A673 (cell line): ENCODE data around the gene DTX2. TPM values are rescaled to one million over a fixed set of nuclear protein-coding genes. Genes with fewer than 3 reads are reported as not detected.
"Not testable (repeated sequence)": the region's sequence is repeated elsewhere in the genome, so short reads cannot be mapped to it uniquely, and the experiment has no call there.

Source experiments
- BruUV-seq: library from RNA; stranded (reverse); fragments of 400-500 nt; replicated peaks from 2 replicates; lab custom pipeline; 2021; lab: Mats Ljungman, UMichigan
- CTCF ChIA-PET: fragments of 300-600 bp; sonication (Branson Sonifier 250); formaldehyde crosslinking; loops from one replicate; lab custom pipeline; 2022; ENCODE audit warnings: antibody characterized with exemption; lab: Charles Lee
- POLR2A ChIA-PET: fragments of 300-600 bp; sonication (Branson Sonifier 250); formaldehyde crosslinking; loops from one replicate; lab custom pipeline; 2022; ENCODE audit warnings: antibody characterized with exemption; ENCODE audit not compliant: low non-redundant PET; lab: Charles Lee
- DNase-seq: peaks from one replicate; pipeline ENCODE4 v3.0.0-alpha.2; 2015; ENCODE audit warnings: low spot score
- H3K27ac ChIP-seq: fragments of 200-600 bp; sonication (generic); 2 replicates; pipeline ENCODE4 v1.5.1; 2016; ENCODE audit warnings: mixed run types, low read depth, mild to moderate bottlenecking, mixed read lengths, antibody characterized with exemption, low read length; ENCODE audit not compliant: poor library complexity, severe bottlenecking
- H3K27me3 ChIP-seq: fragments of 200-600 bp; sonication (generic); replicated peaks from 2 replicates; pipeline ENCODE4 v1.6.1; 2017; ENCODE audit warnings: mixed run types, low read depth, mild to moderate bottlenecking, mixed read lengths, antibody characterized with exemption, low read length; ENCODE audit not compliant: insufficient read depth, poor library complexity
- H3K36me3 ChIP-seq: fragments of 200-600 bp; sonication (generic); 2 replicates; pipeline ENCODE4 v1.6.1; 2016; ENCODE audit warnings: mixed run types, mild to moderate bottlenecking, mixed read lengths, antibody characterized with exemption, low read length; ENCODE audit not compliant: insufficient read depth, poor library complexity, severe bottlenecking
- H3K4me1 ChIP-seq: fragments of 200-600 bp; sonication (generic); 2 replicates; pipeline ENCODE4 v1.6.1; 2017; ENCODE audit warnings: mixed run types, mild to moderate bottlenecking, mixed read lengths, antibody characterized with exemption, low read length; ENCODE audit not compliant: insufficient read depth, poor library complexity, severe bottlenecking
- H3K4me3 ChIP-seq: fragments of 200-600 bp; sonication (generic); 2 replicates; pipeline ENCODE4 v1.5.1; 2016; ENCODE audit warnings: low read depth, mixed run types, mild to moderate bottlenecking, mixed read lengths, low read length; ENCODE audit not compliant: poor library complexity, severe bottlenecking
- H3K9me3 ChIP-seq: fragments of 200-600 bp; sonication (generic); 2 replicates; pipeline ENCODE4 v1.6.1; 2016; ENCODE audit warnings: mixed run types, low read depth, mild to moderate bottlenecking, mixed read lengths, antibody characterized with exemption, low read length; ENCODE audit not compliant: poor library complexity, severe bottlenecking
- intact Hi-C: fragments of 100-400 bp; cut with micrococcal nuclease; formaldehyde crosslinking; loops from one replicate; pipeline ENCODE4 v1.10.0; 2022; ENCODE audit not compliant: unreplicated experiment
- total RNA-seq: library from RNA; stranded (reverse); gene quantifications from 2 replicates; pipeline ENCODE4 v1.2.3, GENCODE V29; 2021

The DTX2 gene
- total RNA-seq, 1 experiment from 2014 or later: 33.8 TPM

- H3K36me3 ChIP-seq, POLR2A ChIA-PET, BruUV-seq, H3K27ac ChIP-seq, CTCF ChIA-PET, H3K4me1 ChIP-seq, H3K9me3 ChIP-seq, H3K4me3 ChIP-seq, H3K27me3 ChIP-seq, DNase-seq, intact Hi-C loops: not testable (repeated sequence)
These were observed 21.2 kb downstream of the DTX2 start for GRCh38 chr7:76482660-76483059.

- H3K27ac ChIP-seq, H3K36me3 ChIP-seq, CTCF ChIA-PET, intact Hi-C loops, BruUV-seq, DNase-seq, H3K27me3 ChIP-seq, H3K9me3 ChIP-seq, H3K4me1 ChIP-seq, POLR2A ChIA-PET, H3K4me3 ChIP-seq: not testable (repeated sequence)
These were observed 21.6 kb downstream of the DTX2 start for GRCh38 chr7:76483081-76483480.

GRCh38 chr7:76484456-76484855 is 22.9 kb downstream of the DTX2 start:
- H3K36me3 ChIP-seq, BruUV-seq, H3K9me3 ChIP-seq, H3K4me1 ChIP-seq, H3K27me3 ChIP-seq, H3K27ac ChIP-seq, POLR2A ChIA-PET, CTCF ChIA-PET, DNase-seq, intact Hi-C loops, H3K4me3 ChIP-seq: not testable (repeated sequence)

- H3K27ac ChIP-seq, H3K4me1 ChIP-seq, intact Hi-C loops, CTCF ChIA-PET, H3K4me3 ChIP-seq, H3K27me3 ChIP-seq, BruUV-seq, POLR2A ChIA-PET, H3K9me3 ChIP-seq, H3K36me3 ChIP-seq, DNase-seq: not testable (repeated sequence)
These were observed 24.5 kb downstream of the DTX2 start for GRCh38 chr7:76485822-76486610.

GRCh38 chr7:76486618-76487017 is 25.1 kb downstream of the DTX2 start:
- H3K27me3 ChIP-seq, H3K4me3 ChIP-seq, intact Hi-C loops, H3K27ac ChIP-seq, H3K36me3 ChIP-seq, CTCF ChIA-PET, H3K9me3 ChIP-seq, H3K4me1 ChIP-seq, DNase-seq, BruUV-seq, POLR2A ChIA-PET: not testable (repeated sequence)

GRCh38 chr7:76487969-76488368 is 26.5 kb downstream of the DTX2 start:
- H3K4me3 ChIP-seq, H3K27me3 ChIP-seq, H3K9me3 ChIP-seq, CTCF ChIA-PET, H3K27ac ChIP-seq, intact Hi-C loops, BruUV-seq, DNase-seq, H3K36me3 ChIP-seq, H3K4me1 ChIP-seq, POLR2A ChIA-PET: not testable (repeated sequence)

GRCh38 chr7:76492139-76492538 is 30.6 kb downstream of the DTX2 start:
- H3K27ac ChIP-seq, BruUV-seq, intact Hi-C loops, H3K4me1 ChIP-seq, POLR2A ChIA-PET, H3K36me3 ChIP-seq, CTCF ChIA-PET, H3K9me3 ChIP-seq, H3K4me3 ChIP-seq, DNase-seq, H3K27me3 ChIP-seq: not testable (repeated sequence)

DNA sequence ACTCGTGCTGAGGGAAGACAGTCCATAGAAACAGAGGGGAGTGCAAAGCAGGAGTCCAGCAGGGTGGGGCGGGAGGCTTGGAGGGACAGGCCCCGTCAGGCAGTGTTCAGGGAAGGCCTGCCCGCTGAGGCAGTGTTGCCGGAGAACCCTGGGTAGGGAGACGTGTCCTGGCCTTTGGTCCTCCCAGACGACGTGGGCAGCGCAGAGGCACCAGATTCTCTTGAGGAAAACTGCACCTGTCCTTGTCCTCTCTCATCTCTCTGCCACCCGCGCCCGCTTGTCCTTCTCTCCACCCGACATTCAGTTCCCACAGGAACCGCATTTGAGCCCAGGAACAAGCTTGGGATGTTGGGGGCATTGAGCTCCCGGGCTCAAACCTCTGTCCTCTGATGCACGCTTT is 34.2 kb downstream of the DTX2 start:
- DNase-seq, CTCF ChIA-PET, intact Hi-C loops, H3K27ac ChIP-seq, BruUV-seq, H3K27me3 ChIP-seq, H3K4me3 ChIP-seq, POLR2A ChIA-PET, H3K9me3 ChIP-seq, H3K4me1 ChIP-seq, H3K36me3 ChIP-seq: not testable (repeated sequence)
